ENCODE data around the gene FER.

- TF ChIP-seq CTCF (IDR thresholded peaks at IDR 0.05; ENCODE audit: poor library complexity) (peak; percentile 46), EZH2 (IDR thresholded peaks at IDR 0.05; ENCODE audit: borderline replicate concordance) (no peak), EZH2phosphoT487 (IDR thresholded peaks at IDR 0.05; ENCODE audit: low read depth, severe bottlenecking, unreplicated experiment) (no peak)
Observed at GRCh38 chr5:108919591-108920326, 172.1 kb downstream of the FER start.
